Fibroblast of lung (primary cell): Measurements from ENCODE around the gene NDUFAF2.

Source experiments
- CTCF ChIP-seq, 2 donors: IDR thresholded peaks in 1 of 2; conservative IDR thresholded peaks in 1 of 2; 1 replicate in 1 of 2; 2 replicates in 1 of 2; pipeline ENCODE4 v1.5.1; 2011 to 2012; ENCODE audit warnings: low read length in 2 of 2, control low read depth in 1 of 2, inconsistent platforms in 1 of 2, low read depth in 1 of 2, mild to moderate bottlenecking in 1 of 2
- EZH2 ChIP-seq: IDR thresholded peaks from 2 replicates; pipeline ENCODE4 v1.5.1; 2012; ENCODE audit warnings: low read length, control low read depth, mild to moderate bottlenecking; ENCODE audit errors: missing control alignments

GRCh38 chr5:61123145-61123544, 178.1 kb downstream of the NDUFAF2 start:
- no peak for TF ChIP-seq CTCF (conservative IDR thresholded peaks at IDR 0.05 in 1 of 2, IDR thresholded peaks at IDR 0.05 in 1 of 2; ENCODE audit: low read depth in 1 of 2, low read length in 2 of 2)
- TF ChIP-seq EZH2, result no peak
